DOHH2 (cell line): ENCODE measurements around the gene LBX2.

ENCODE experiments used
- H3F3A ChIP-seq: fragments of 200-600 bp; sonication (generic), shearing (Covaris generic); 2 replicates; pipeline ENCODE4 v1.6.0; 2016; ENCODE audit warnings: antibody characterized with exemption, mild to moderate bottlenecking; ENCODE audit not compliant: control insufficient read depth, insufficient read depth
- H3K27ac ChIP-seq: fragments of 200-600 bp; sonication (generic); 2 replicates; pipeline ENCODE4 v1.5.1; 2014; ENCODE audit warnings: low read depth, mild to moderate bottlenecking, low read length, moderate library complexity
- H3K27me3 ChIP-seq: fragments of 200-600 bp; sonication (generic); 2 replicates; pipeline ENCODE4 v1.6.1; 2014; ENCODE audit warnings: mild to moderate bottlenecking, low read length, mixed read lengths; ENCODE audit not compliant: control insufficient read depth
- H3K36me3 ChIP-seq: fragments of 200-600 bp; sonication (generic); 2 replicates; pipeline ENCODE4 v1.6.1; 2014; ENCODE audit warnings: mild to moderate bottlenecking, low read length, moderate library complexity, mixed read lengths; ENCODE audit not compliant: control insufficient read depth
- H3K4me1 ChIP-seq: fragments of 200-600 bp; sonication (generic); 2 replicates; pipeline ENCODE4 v1.6.1; 2014; ENCODE audit warnings: mild to moderate bottlenecking, low read length, mixed read lengths; ENCODE audit not compliant: control insufficient read depth
- H3K4me2 ChIP-seq: fragments of 200-600 bp; sonication (generic); 2 replicates; pipeline ENCODE4 v1.6.0; 2014; ENCODE audit warnings: mild to moderate bottlenecking, low read length, moderate library complexity
- H3K4me3 ChIP-seq: fragments of 200-600 bp; sonication (generic); 2 replicates; pipeline ENCODE4 v1.5.1; 2014; ENCODE audit warnings: mild to moderate bottlenecking, low read length, mixed read lengths
- H3K79me2 ChIP-seq: fragments of 200-600 bp; sonication (generic); 2 replicates; pipeline ENCODE4 v1.6.1; 2014; ENCODE audit warnings: mild to moderate bottlenecking, low read length, mixed read lengths; ENCODE audit not compliant: control insufficient read depth
- H3K9me2 ChIP-seq: fragments of 200-600 bp; sonication (generic); replicated peaks from 2 replicates; pipeline ENCODE4 v1.6.1; 2014; ENCODE audit warnings: mild to moderate bottlenecking, low read length, mixed read lengths; ENCODE audit not compliant: control insufficient read depth
- H3K9me3 ChIP-seq: fragments of 200-600 bp; sonication (generic); 2 replicates; pipeline ENCODE4 v1.6.1; 2014; ENCODE audit warnings: antibody characterized with exemption, low read length, mixed read lengths; ENCODE audit not compliant: control insufficient read depth, insufficient read depth
- H4K20me1 ChIP-seq: fragments of 200-600 bp; sonication (generic); 2 replicates; pipeline ENCODE4 v1.6.0; 2014; ENCODE audit warnings: low read depth, mild to moderate bottlenecking, antibody characterized with exemption, low read length, moderate library complexity; ENCODE audit not compliant: control insufficient read depth, insufficient read depth
- CTCF ChIP-seq: fragments of 200-600 bp; sonication (generic); IDR thresholded peaks from one replicate; pipeline ENCODE4 v1.5.1; 2014; ENCODE audit warnings: antibody characterized with exemption, mild to moderate bottlenecking, low read depth, low read length; ENCODE audit not compliant: poor library complexity, severe bottlenecking
- EZH2phosphoT487 ChIP-seq: fragments of 200-600 bp; sonication (generic); IDR thresholded peaks from 2 replicates; pipeline ENCODE4 v1.6.1; 2017; ENCODE audit warnings: borderline replicate concordance, mild to moderate bottlenecking, antibody characterized with exemption, low read length, moderate library complexity, mixed read lengths

Gene LBX2

GRCh38 chr2:74515271-74515980, 16.0 kb upstream of the LBX2 start:
- no peaks in the 10 kb centered on the region for H3K36me3 ChIP-seq
- no peaks in the 10 kb centered on the region for H3K9me3 ChIP-seq
- peaks cover 11% of the 10 kb centered on the region; the same call in 1 of the 2 replicates for H3K4me1 ChIP-seq
- no peak overlapping the region for H3K27ac ChIP-seq
- no peaks in the 10 kb centered on the region for H3K79me2 ChIP-seq
- no peak overlapping the region for H3K4me2 ChIP-seq
- H3F3A ChIP-seq = no peaks in the 10 kb centered on the region
- peaks cover 52% of the 10 kb centered on the region for H3K27me3 ChIP-seq
- no peaks in the 10 kb centered on the region for H3K9me2 ChIP-seq
- no peaks in the 10 kb centered on the region for H4K20me1 ChIP-seq
- TF ChIP-seq EZH2phosphoT487 (no peak), CTCF (no peak)
- H3K4me3 ChIP-seq = no peak overlapping the region

GRCh38 chr2:74514368-74515270, 15.2 kb upstream of the LBX2 start, which contains the start of gene TLX2:
TLX2 (plus strand) TSS chr2:74514450; CDS start chr2:74514807, 357 bp downstream.
- Histone ChIP-seq H3K4me3 (peak within 1 kb of the TSS; percentile 12; the same call in 1 of the 2 replicates), H3K27me3 (peaks cover 52% of the 10 kb centered on the region), H3K9me2 (no peaks in the 10 kb centered on the region), H3K79me2 (no peaks in the 10 kb centered on the region), H4K20me1 (no peaks in the 10 kb centered on the region), H3K4me2 (peak within 1 kb of the TSS; percentile 20), H3K9me3 (no peaks in the 10 kb centered on the region), H3K27ac (no peak within 1 kb of the TSS), H3K36me3 (no peaks in the 10 kb centered on the region), H3K4me1 (peaks cover 11% of the 10 kb centered on the region; the same call in 1 of the 2 replicates), H3F3A (0 out of 2 replicates have a peak, but pooled peaks cover under 1% of the 10 kb centered on the region)
- TF ChIP-seq CTCF = no peak
- TF ChIP-seq EZH2phosphoT487 = peak; percentile 89

GRCh38 chr2:74513605-74514367, 14.4 kb upstream of the LBX2 start:
- Histone ChIP-seq H3K9me2 (no peaks in the 10 kb centered on the region), H4K20me1 (no peaks in the 10 kb centered on the region), H3F3A (0 out of 2 replicates have a peak, but pooled peaks cover 3% of the 10 kb centered on the region), H3K4me1 (peaks cover 14% of the 10 kb centered on the region), H3K27ac (no peak overlapping the region), H3K36me3 (no peaks in the 10 kb centered on the region), H3K4me3 (peak overlapping the region; percentile 12; the same call in 1 of the 2 replicates), H3K4me2 (peak overlapping the region; percentile 20), H3K79me2 (no peaks in the 10 kb centered on the region), H3K9me3 (no peaks in the 10 kb centered on the region), H3K27me3 (peaks cover 52% of the 10 kb centered on the region)
- no peak; the same call in 1 of the 2 replicates for TF ChIP-seq EZH2phosphoT487
- no peak for TF ChIP-seq CTCF
